AG08396 (cell line): ENCODE results near the gene SUCNR1.
"Not testable (repeated sequence)": the region's sequence is repeated elsewhere in the genome, so short reads cannot be mapped to it uniquely, and the experiment has no call there.

ENCODE experiments used
- DNase-seq: peaks from one replicate; pipeline ENCODE4 v3.0.0; 2012; ENCODE audit warnings: low spot score, mixed read lengths

Gene SUCNR1

DNA sequence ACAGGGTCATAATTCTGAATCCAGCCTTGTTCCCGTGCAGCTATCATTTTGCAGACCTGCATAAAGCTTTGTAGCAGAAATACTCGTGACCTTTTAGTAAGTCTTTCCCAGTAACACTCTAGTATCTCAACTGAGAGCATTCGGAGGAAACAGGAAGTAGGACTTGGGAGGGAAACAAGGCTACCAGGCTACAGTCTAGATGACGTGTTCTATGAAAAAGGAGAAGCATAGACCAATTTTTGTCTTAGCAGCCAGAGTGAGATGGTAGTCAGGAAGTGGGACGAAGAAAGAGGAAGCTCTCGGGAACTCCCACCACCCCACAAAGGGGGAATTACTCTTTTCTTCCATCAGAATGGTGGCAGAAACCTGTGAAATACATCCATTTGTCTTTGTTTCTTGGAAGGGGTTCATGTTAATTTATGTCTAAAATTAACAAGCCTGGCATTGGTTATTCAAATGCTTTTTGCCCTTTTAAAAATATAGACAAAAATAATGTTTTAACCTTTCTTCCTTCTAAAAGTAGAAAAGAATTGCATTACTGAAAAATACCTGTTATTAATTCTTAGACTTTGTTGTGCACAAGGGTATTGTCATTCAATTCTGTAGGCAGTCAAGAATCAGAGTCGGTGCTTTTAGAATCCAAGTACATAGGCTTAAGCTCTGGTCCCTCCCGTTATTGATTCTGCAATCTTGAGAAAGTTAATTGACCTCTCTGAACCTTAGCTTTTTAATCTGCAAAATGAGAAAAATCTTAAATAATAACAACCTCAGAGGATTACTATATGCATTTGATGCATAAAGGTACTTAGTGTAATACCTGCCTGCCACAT, 1.6 kb upstream of the SUCNR1 start:
- no peak for DNase-seq

DNA sequence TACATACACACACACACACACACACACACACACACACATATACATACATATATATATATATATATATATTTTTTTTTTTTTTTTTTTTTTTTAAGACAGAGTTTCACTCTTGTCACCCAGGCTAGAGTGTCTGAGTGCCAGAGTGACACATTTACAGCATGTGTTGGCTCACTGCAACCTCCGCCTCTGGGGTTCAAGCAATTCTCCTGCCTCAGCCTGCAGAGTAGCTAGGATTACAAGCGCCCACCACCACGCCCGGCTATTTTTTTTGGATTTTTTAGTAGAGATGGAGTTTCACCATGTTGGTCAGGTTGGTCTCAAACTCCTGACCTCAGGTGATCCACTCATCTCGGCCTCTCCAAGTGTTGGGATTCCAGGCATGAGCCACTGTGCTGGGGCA, 636 bp downstream of the SUCNR1 start:
- DNase-seq, result not testable (repeated sequence)

DNA sequence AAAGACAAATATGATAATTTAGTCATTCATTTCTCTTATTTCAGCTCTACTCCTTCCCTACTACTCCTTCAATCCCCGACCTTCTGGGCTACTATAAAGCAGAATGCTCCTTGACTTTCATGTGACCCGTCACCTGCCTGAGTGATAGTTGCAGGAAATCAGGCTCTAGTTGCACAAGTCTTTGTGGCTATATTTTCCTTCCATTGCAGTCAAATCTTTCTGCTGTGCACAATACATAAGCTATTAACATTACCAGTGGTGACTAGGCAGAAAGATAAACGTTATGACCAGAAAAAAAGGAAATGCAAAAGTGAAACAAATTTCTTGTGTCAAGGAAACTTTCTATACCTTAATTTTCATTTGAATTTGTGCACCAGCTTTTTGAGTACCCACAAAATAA, 2.3 kb downstream of the SUCNR1 start:
- no peak for DNase-seq

DNA sequence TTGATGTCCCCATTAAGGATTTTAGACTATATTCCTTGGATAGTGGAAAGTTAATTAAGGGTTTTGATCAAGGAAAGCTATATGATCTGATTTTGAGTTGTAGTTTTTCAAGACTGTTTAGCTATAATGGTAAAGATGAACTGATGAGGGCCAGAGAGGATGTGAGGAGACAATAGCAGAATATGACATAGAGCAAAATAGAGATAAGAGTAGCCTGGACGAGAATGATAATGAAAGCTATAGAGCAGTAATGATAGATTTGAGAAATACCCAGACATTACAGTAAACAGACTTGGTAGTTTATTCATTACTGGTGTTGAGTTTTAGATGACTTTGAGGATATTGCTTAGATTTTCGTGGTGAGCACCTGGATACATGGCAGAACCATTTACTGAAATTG, 3.8 kb downstream of the SUCNR1 start:
- DNase-seq, result no peak

DNA sequence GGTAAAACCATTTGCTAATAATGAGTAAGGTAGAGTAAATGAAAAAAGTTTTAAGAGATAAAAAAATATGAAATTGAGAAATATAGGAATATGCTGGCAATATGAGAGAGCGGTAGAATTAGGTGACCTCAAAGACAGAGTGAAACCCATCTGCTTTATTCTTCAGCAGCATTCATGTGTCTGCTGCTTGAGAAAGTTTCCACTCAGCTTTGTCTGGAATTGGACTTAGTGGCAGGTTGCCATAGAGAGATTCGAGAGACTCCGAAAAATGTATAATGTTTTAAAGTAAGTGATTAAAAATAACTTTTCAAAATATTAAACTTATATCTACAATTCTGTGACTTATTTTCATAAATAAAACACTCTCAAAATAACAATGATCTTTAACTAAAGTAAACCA, 5.0 kb downstream of the SUCNR1 start:
- DNase-seq, result no peak

DNA sequence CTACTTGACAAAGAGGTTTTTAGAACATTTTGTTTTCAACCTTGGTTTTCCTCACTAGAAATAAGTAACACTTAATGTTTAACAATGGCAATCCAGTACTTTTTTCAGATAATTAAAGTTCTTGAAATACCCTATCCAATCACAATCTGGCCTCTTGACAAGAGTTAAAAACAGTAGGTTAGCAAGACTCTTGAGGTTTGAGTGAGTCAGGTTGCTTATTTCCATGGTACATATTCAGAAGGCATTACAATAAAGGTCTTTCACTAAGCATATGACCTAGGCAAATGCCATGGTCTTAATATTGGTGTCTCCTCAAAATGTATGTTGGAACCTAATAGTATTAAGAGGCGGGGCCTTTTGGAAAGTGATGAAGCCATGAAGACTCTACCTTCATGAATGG, 5.6 kb downstream of the SUCNR1 start:
- no peak for DNase-seq

DNA sequence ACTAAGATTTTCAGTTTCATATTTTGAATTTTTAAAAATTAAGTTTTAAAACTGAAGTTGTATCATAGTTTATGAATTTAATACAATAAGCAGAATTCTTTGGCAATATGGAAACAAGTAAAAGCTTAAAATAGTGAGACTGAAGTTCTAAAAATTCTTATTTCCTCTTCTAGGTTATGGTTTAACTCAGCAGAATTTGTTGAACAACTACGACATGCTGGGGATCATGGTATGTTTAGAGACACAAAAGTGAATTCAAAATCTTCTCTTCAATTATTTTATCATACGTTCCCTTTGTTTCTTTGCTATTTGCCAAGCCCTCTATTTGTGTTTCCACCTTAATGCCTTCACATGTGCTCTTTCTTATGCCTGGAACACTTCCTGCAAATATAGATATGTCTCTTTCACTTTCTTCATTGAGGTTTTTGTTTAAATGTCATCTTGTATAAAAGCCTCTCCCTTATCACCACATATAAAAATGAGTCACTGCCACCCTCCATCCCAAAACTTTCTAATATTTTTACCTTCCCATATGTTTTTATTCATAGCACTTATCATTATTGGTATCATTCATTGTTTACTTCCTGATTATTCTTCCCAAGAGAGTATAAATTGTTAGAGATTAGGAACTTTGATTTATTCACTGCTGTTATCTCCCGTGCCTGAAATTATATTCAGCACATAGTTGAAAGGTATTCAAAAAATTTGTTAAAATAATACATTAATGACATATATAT, 6.4 kb downstream of the SUCNR1 start:
- no peak for DNase-seq

DNA sequence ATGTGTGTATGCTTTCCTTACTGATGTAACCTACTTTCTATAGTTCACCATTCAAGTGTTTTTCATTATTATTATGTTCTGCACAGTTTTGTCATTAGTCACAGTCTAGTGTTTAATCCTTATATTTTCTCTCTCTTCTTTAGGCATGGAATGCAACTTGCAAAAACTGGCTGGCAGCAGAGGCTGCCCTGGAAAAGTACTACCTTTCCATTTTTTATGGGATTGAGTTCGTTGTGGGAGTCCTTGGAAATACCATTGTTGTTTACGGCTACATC, 6.9 kb downstream of the SUCNR1 start:
- no peak for DNase-seq

DNA sequence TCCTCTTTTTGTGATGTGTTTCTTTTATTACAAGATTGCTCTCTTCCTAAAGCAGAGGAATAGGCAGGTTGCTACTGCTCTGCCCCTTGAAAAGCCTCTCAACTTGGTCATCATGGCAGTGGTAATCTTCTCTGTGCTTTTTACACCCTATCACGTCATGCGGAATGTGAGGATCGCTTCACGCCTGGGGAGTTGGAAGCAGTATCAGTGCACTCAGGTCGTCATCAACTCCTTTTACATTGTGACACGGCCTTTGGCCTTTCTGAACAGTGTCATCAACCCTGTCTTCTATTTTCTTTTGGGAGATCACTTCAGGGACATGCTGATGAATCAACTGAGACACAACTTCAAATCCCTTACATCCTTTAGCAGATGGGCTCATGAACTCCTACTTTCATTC, 7.7 kb downstream of the SUCNR1 start:
- no peak for DNase-seq

DNA sequence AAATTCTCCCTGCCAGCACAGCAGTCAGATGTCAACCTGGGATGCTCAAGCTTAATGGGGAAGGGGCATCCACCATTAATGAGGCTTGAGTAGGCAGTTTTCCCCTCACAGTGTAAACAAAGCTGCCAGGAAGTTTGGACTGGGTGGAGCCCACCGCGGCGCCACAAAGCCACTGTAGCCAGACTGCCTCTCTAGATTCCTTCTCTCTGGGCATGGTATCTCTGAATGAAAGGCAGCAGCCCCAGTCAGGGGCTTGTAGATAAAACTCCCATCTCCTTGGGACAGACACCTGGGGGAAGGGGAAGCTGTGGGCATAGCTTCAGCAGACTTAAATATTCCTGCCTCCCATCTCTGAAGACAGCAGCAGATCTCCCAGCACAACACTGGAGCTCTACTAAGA, 12.0 kb downstream of the SUCNR1 start:
- not testable (repeated sequence) for DNase-seq

DNA sequence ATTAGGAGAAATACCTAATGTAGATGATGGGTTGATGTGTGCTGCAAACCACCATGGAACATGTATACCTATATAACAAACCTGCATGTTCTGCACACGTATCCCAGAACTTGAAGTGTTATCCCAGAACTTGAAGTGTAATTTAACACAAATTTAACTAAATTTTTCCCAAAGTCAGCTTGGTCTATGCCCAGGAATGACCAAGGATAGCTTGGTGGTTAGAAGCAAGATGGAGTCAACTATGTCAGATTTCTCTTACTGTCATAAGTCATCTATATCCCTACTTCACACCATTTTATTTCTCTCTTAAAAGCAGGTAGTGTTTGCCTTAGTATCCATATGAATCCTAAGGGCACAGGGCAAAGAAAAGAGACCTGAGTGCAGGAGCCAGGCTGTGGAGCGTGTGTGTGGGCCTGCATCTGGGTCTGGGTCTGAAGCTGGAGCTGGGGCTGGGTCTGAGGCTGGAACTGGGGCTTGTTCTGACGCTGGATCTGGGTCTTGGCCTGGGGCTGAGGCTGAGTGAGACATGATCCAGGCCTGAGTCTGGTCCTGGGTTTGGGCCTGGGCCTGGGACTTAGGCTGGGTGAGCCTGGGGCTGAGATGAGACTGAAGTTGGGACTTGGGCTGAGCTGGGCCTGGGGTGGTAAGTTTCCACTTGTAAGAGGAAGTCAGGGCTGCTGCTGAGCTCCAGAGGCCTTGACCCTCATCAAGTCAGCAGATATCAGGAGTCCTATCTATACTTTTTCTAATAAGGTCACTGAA, 14.2 kb downstream of the SUCNR1 start:
- not testable (repeated sequence) for DNase-seq

DNA sequence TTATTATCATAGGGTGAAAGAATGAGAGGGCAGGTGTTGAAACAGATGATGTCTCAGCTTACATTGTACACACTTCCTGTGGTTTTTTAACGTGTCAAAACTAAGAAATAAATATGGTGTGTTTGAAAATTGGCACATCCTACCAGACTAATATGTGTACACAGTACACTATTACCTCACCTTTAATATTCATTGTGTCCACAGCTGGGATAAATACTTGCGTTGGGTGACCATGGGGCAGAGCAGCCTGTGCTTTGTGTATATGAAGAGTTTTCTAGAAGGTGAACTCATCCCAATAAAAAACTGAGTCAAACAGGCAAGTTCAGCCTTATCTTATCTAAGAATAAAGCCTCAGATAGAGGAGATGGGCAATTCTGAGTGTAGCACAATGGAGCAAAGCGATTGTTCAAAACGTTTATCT, 17.3 kb downstream of the SUCNR1 start:
- DNase-seq, result no peak

DNA sequence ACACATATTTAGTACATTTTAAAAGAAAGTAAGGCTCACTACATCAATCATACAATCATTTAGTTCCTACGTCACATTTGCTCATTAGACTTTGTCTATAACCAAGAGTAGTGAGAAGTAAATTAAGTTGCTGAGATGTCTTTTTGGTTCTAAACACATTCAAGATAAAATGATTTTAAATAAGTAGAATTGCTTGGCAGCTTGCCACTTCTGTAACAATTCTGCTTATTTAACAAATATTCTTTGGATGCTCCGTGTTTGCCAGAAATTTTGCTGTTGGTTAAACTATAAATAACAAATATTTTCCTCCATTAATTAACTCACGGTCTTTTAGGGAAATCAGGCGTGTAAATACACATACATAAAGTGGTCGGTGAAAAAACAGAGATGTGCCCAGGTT, 18.3 kb downstream of the SUCNR1 start:
- DNase-seq, result no peak

DNA sequence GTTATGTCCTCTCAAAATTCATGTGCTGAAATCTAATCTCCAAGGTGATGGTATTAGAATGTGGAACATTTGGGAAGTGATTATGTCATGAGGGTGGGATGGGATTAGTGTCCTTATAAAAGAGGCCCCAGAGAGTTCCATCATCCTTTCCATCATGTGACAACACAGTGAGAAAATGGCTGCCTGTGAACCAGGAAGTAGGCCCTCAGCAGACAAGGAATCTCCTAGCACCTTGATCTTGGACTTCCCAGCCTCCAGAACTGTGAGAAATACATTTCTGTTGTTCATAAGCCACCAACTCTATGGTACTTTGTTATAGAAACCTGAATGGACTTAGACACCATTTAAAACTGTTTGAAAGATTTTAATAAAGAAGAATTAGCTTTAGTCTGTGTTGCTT, 20.8 kb downstream of the SUCNR1 start:
- no peak for DNase-seq

DNA sequence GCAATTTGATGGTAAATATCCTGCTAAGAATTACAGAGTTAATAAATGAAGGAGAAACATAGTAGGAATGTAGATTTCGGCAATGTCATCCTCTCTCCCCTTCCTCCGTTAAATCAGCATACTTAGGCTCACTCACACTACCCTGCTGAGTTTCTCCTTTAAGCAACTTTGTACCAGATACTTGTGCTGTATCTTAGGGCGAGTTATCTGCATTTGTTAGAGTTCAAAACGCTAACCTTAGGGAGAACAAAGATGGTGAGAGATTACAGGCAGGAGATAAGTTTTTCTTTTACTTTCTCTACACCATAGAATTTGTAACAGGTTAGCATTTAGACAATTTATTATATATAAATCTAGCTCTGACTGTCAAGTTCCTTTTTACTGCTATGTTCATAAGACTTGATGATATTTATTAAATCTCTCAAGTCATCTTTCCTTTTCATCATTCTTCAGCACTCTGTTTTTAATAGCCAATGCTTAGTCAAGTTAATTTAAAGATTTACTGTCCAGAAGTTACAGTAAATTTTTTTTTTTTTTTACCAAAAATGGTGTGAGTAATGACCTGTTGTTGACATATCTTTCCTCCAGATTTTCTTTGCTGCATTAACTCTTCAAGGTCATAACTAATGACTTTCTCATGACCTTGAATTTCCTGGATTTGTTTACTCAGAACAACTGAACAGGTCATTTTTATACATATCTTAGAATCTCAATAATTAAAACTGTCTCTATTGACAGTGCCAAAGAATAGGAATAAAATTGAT, 22.2 kb downstream of the SUCNR1 start:
- DNase-seq, result no peak

DNA sequence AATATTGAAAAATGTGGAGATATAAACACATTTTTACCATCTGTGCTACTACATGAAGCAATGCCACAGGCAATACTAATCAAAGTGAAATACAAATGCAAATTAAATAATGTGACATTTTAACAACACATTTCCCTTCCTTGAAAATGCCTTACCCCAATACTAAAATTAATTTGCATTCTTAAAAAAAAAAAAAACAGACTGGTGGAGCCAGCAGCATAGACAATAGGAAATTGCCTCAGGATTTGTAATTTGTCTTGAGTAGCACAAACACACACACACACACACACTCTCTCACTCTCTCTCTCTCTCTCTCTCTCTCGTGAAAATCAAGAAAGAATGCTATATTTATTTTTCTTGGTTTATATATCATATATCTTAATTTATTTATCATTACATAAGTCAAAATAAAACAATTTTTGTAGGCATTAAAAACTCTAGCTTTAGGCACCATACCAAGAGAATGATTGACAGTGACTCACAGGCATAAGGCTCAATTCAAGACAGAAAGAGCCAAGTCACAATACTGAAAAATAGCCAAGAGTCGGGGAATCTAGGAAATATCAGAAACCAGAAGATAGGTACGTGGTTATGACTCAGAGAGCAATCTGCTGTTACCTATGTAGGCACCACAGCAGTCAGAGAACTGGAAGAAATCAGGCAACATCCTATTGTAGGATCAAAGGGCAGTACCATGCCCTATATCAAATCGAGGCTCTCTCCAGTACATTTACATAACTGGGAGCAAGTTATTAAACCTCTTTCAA, 23.0 kb downstream of the SUCNR1 start:
- DNase-seq, result no peak

DNA sequence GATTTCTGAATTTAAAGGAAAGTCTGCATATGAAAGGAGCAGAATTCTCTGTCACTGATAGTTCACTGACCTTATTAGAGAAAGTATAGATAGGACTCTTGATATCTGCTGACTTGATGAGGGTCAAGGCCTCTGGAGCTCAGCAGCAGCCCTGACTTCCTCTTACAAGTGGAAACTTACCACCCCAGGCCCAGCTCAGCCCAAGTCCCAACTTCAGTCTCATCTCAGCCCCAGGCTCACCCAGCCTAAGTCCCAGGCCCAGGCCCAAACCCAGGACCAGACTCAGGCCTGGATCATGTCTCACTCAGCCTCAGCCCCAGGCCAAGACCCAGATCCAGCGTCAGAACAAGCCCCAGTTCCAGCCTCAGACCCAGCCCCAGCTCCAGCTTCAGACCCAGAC, 24.7 kb downstream of the SUCNR1 start:
- DNase-seq, result not testable (repeated sequence)

DNA sequence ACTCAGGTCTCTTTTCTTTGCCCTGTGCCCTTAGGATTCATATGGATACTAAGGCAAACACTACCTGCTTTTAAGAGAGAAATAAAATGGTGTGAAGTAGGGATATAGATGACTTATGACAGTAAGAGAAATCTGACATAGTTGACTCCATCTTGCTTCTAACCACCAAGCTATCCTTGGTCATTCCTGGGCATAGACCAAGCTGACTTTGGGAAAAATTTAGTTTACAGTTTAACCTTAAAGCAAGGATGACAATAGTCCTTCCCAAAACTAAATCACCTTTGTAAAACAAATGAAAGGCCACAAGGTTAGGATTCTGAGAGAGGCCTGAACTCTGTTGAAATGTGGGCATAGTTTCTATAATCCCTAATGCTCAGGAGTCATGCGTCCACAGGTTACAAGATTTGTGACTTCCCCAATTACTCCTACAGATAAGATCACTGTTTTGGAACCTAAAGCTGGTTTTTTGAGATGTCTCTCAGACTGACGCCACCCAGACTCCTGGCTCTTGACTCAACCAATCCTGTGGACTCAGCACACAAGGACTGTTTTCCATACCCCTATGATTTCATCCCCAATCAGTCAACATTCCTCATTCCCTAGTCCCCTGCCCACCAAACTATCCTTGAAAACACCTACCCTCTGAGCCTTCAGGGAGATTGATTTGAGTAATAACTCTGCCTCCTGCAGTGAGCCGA, 25.3 kb downstream of the SUCNR1 start:
- DNase-seq, result not testable (repeated sequence)

DNA sequence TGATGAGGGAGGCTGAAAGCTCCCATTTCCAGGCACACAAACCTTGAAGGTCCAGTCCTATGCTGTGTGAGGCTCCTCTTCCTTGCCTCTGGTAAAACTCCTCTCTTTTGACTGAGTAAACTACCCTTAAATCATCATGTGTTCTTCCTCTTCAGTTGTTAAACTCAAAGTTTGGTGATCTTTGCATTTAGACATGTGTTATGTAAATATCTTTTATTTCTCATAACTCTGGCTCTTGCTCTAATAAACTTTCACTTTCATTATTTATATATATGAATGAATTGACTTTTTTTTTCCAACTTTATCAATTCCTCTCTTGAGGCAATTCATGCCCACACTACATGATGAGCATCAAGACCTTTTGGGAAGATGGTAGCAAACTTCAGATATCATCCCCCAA, 26.6 kb downstream of the SUCNR1 start:
- no peak for DNase-seq

DNA sequence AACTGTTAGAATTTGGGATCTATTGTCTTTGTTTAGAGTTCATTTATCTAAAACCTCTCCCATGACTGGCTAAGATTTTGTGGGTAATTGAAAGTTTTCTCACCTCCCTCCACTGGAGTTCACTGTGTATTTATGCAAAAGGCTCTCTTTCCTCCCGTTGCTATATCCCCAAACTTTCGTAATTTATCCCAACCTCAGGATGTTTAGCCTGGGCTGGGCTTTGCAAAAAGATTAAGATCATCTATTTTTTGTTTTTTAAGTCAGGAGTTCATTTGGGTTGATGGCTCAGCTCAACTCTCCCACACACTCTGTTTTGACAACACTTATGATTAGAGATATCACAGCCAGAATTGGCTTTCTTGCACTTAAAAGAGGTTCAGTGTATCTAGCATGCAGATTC, 27.0 kb downstream of the SUCNR1 start:
- DNase-seq, result no peak
